Activated CD4-positive, alpha-beta T cell treated with anti-CD3 and anti-CD28 coated beads, Interleukin-2, amount 50 U/mL, for 24 hours (primary cell): Measurements from ENCODE around the gene TYMP.

Experiments
- DNase-seq, 2 donors: peaks; one replicate each; pipeline ENCODE4 v3.0.0-alpha.2; 2020; ENCODE audit warnings: low read depth in 1 of 2, low spot score in 1 of 2

The TYMP gene

GRCh38 chr22:50529897-50530579 lies at the start of gene TYMP:
TSS of gene TYMP (minus strand) at chr22:50530012. CDS start at chr22:50529709, 303 bp downstream.
- peak in 1 of 2 donors; percentile 60 for DNase-seq

GRCh38 chr22:50578776-50579310 lies 49.0 kb upstream of the TYMP start:
- DNase-seq, result no peak

GRCh38 chr22:50577987-50578775 lies 48.4 kb upstream of the TYMP start, which contains the start of gene CPT1B:
TSS of gene CPT1B (minus strand) at chr22:50578427. CDS start at chr22:50577915, 512 bp downstream.
- DNase-seq, result no peak

- no peak for DNase-seq
Observed at GRCh38 chr22:50577697-50577986, 47.8 kb upstream of the TYMP start.

- no peak for DNase-seq
Observed at GRCh38 chr22:50576806-50577696, 47.2 kb upstream of the TYMP start.

- no peak for DNase-seq
Observed at GRCh38 chr22:50576070-50576469, 46.3 kb upstream of the TYMP start.

GRCh38 chr22:50575426-50575941 lies 45.7 kb upstream of the TYMP start:
- no peak for DNase-seq

GRCh38 chr22:50574383-50574755 lies 44.6 kb upstream of the TYMP start:
- DNase-seq, result no peak

- no peak for DNase-seq
Observed at GRCh38 chr22:50573491-50574382, 43.9 kb upstream of the TYMP start.

GRCh38 chr22:50572965-50573364 lies 43.2 kb upstream of the TYMP start:
- DNase-seq, result no peak

GRCh38 chr22:50571264-50572175 lies 41.7 kb upstream of the TYMP start:
- no peak for DNase-seq

GRCh38 chr22:50570861-50571260 lies 41.0 kb upstream of the TYMP start:
- DNase-seq, result no peak

- no peak for DNase-seq
Observed at GRCh38 chr22:50569896-50570535, 40.2 kb upstream of the TYMP start.

- no peak for DNase-seq
Observed at GRCh38 chr22:50569041-50569459, 39.2 kb upstream of the TYMP start.

GRCh38 chr22:50568626-50569025 lies 38.8 kb upstream of the TYMP start:
- DNase-seq, result no peak

- DNase-seq, result no peak
Observed at GRCh38 chr22:50567721-50568252, 38.0 kb upstream of the TYMP start.

- DNase-seq, result no peak
Observed at GRCh38 chr22:50564289-50564688, 34.5 kb upstream of the TYMP start.

- DNase-seq, result no peak
Observed at GRCh38 chr22:50563413-50564160, 33.8 kb upstream of the TYMP start.
